Urothelium cell line (cell line): Measurements from ENCODE around the gene RNASE11.

Experiments
- DNase-seq: peaks from one replicate; pipeline ENCODE4 v3.0.0; 2011; ENCODE audit warnings: low spot score, mixed read lengths
- FAIRE-seq: peaks from 2 replicates; lab custom pipeline; 2011; peaks lifted over from hg19 to GRCh38; lab: Jason Lieb, UNC

RNASE11 gene

GRCh38 chr14:20546877-20547276 lies 40.9 kb downstream of the RNASE11 start:
- FAIRE-seq (peak; percentile 27), DNase-seq (no peak)

GRCh38 chr14:20539906-20540305 lies 47.9 kb downstream of the RNASE11 start:
- no peak for DNase-seq
- no peak for FAIRE-seq
